GM19025 (cell line): ENCODE data around the gene POLD3.

ENCODE experiments used
- ATAC-seq: cut with Tn5 transposase; IDR thresholded peaks from one replicate; pipeline ENCODE4 v1.9.1; 2021; ENCODE audit warnings: mild to moderate bottlenecking, low read depth, moderate library complexity; ENCODE audit not compliant: unreplicated experiment

The POLD3 gene, protein sequence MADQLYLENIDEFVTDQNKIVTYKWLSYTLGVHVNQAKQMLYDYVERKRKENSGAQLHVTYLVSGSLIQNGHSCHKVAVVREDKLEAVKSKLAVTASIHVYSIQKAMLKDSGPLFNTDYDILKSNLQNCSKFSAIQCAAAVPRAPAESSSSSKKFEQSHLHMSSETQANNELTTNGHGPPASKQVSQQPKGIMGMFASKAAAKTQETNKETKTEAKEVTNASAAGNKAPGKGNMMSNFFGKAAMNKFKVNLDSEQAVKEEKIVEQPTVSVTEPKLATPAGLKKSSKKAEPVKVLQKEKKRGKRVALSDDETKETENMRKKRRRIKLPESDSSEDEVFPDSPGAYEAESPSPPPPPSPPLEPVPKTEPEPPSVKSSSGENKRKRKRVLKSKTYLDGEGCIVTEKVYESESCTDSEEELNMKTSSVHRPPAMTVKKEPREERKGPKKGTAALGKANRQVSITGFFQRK

DNA sequence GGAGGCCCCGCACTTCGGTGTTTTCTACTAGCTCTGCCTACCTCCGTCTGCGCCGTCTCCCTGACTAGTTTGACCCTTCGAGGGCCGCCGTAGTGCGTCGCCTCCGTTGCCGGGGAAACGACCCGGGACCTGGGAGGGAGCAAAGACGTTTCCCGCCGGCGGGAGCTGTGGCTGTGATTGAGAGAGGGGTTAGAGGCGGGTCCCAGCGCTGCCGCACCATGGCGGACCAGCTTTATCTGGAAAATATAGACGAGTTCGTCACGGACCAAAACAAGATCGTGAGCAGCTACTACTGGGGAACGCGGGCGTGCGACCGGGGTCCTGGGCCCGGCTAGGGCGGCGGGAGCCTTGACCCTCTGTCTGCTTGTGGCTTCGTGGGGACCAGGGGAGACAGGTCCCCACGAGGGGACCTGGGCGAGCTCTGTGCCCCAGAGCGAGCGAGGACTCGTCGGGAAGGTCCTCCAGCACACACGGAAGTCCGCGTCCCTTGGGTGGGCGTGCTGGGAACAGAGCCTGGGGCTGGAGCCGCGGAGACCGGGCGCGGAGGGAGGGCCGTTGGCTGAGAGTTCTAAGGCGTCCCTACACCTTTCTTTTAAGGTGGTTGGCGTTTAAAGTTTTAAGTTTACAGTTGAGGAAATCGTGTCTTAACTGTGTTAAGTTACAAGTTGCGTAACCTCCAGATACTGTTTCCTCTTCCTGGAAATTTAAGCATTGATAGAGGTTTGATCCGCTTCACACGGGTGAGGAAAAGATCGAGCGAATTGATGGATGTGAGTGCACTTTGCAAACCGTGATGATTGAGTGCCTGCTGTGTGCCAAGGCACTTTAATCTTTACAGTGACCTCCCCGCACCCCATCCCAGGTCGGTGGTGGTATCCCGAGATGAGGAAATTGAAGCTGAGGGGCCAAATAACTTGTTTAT, at the start of gene POLD3:
Gene POLD3 (plus strand): TSS at position 142 of the 922 bp plus-strand sequence. CDS start 77 bp downstream, at position 219.
- ATAC-seq: peak; percentile 92

DNA sequence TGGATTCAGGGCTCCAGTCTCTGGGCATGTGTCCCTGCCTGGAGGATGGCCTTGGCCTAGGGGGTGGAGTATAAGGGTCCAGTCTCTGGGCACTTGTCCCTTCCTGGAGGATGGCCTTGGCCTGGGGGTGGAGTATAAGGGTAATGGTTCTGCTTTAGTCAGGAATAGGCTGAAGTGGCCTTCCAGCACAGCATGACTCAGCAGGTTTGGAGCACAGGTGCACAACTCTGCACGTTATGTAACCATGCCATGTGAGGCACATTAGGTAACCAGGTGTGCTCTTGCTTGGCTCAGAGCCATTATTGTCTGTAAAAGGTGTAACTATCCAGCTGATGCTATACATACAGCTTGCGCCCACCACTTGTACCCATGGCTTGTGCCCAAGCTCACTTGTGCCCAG, 48.4 kb upstream of the POLD3 start:
- no peak for ATAC-seq

DNA sequence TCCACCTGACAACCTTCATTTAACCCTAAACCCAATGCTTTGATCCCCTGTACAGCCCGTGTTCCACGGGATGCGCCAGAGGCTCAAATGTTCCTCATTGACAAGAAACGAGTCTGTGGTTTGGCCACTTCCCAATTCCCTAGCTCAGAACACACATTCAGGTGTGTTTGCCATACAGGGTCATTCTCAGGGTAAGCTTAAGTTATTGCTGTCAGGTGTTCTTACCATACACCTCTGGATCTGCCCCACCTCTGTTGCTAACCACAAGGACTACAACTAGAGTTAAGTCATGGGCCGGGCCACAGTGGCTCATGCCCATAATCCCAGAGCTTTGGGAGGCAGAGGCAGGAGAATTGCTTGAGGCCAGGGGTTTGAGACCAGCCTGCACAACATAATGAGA, 45.6 kb upstream of the POLD3 start:
- no peak for ATAC-seq

DNA sequence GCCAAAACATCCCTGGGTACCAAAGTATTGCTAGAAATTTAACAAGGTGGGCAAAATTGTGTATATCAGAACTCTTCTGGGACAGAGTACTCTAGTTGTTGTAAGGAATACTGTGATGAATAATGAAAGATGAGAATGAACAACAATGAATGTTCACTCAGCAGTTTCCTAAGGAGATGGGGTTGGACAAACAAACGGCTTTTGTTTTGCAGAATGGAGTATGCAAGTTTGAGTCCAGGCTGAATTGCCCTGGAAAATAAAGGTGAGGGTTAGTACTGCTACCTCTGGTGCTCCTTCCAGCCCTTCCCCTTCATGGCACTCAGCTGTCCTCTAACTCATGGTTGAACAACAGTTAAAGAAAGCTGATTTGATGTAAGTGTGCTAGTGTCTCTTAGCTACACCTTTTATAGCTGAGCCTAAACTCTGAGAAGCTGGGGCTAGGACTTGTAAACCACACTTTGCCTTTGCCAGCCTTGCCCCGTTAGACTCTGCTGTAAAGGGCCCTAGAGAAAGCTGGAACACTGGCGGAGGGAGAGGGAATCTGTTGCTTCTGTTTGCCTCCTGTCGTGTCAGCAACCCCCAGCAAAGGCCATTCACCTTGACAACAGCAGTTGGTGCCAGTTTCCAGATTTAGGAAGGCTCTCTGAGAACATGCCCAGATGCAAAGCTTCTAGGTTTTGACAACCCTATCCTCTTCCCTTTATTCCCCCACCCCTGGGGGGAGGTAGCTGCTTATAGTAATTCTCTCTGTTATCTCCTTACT, 41.2 kb upstream of the POLD3 start:
- no peak for ATAC-seq

DNA sequence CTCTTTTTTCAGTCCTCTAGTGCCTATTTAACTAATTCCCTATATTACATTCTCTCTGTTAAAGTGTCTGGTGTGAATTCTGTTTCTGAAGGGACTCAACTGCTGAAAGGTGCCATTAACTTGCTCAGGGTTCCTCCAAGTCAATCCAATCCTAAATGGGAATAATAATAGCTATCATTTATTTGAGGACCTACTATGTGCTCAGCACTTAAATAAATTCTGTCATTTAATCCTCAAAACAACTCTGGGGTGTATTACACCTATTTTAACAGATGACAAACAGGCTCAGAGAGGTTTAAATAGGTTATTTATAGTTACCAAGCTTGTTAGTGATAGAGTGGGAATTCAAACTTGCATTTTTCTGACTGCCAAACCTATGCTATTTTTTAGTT, 40.6 kb upstream of the POLD3 start:
- no peak for ATAC-seq

DNA sequence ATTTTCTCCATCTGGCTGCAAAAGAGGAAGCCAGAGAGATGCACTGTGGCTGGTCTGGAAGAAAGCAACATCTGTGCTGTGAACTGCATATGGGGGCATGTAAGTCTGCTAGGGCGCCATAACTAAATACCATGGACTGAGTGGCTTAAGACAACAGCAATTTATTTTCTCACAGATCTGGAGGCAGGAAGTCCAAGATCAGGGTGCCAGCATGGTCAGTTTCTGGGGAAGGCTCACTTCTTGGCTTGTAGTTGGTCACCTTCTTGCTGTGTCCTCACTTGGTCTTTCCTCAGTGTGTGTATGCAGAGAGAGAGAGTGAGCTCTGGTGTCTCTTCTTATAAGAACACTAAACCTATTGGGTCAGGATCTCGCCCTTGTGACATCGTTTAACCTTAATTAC, 34.9 kb upstream of the POLD3 start:
- ATAC-seq: no peak

DNA sequence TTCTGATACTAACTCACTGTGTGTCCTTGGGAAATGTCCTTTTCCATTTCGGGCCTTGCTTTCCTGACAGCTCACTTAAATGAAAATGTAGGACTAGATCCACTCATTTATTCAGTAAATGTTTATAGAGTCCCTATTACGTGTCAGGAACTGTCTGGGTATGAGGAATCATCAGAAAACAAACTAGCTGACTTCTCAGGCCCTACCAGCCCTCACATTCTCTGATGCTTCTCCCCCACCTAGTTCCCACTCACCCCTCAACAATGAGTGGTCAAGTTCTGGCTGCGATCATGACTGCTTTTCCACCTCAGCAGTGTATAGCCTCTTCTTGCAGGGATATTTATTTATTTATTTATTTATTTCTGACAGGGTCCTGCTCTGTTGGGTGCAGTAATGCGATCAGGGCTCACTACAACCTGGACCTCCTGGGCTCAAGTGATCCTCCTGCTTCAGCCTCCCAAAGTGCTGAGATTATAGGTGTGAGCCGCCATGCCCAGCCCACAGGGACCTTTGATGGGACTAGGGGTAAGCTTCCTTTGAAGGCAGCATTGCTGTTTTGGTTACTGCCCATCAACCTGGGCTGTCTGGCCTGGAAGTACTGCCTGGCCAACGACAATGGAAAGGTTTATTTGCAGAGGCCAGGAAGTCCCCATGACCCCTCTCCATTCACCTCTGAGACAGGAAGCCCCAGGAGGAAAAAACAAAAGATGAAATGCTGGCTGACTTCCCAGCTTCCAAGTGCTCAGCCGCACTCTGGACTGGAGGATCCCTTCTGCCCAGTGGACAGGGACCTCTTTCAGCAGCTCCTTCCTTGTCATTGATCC, 33.1 kb upstream of the POLD3 start:
- ATAC-seq: no peak

DNA sequence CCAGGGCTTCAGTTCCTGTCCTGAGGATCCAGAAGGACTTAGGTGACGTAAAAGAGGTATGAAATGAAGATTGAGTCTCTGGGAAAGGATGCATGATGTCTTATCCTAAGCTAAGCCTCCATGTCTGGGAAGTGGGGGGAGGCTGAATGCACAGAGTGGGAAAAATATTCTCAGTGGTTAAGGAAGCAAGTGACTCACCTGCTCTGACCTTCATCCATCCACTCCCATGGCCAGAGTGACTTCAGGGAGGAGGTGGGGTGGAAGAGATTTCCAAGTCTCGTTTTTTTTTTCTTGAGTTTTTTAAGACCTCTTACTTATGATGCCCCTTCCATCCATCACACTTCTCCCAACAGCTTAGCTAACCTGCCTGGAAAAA, 32.5 kb upstream of the POLD3 start:
- ATAC-seq: no peak

DNA sequence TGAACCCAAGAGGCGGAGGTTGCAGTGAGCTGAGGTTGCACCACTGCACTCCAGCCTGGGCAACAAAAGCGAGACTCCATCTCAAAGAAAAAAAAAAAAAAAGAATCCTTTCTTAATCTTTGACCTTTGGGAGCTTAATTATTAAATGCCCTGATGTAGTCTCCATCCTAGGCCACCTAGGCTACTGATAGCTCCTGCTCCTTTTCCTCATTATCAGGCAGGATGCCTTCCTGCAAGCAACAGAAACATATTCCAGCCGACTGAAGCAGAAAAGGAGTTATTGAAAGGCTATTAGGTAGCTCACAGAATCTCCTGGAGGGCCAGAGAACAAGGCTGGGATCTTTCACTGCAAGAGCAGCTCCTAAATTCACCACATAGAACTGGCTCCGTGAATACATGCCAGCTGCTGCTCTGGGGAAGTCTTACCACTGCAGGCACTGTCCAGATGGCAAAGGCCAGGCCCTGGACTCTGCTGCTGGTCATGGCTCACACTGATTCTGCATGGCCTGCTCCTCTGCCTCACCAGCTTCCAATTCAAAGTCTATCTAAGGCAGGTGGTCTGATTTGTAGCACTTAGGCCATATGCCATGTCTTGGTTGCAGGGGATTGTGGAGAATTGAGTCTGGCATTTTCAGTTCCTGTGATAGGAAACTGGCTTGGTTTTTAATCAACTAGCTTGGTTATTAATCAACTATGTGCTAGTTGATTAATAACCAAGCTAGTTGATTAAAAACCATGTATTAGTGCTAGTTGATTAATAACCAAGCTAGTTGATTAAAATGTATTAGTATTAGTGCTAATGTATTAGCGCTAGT, 26.0 kb upstream of the POLD3 start:
- ATAC-seq: no peak

DNA sequence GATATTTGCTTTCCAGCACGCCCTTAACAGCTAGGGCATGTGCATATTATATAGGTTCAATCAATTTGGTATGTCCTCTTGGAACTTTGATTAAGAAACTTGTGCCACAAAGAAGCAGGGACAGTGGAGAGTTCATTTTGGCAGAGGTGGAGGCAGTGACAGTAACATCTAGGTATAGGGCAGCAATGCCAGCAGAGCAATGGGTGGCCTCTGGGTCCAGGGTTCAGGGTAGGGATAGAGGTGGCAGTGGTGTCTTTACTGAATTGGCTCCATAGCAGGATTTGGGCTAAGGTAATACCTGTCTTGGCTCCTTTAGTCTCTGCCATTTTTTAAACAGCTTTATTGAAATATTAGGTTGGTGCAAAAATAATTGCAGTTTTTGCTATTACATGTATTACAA, 24.4 kb upstream of the POLD3 start:
- no peak for ATAC-seq

DNA sequence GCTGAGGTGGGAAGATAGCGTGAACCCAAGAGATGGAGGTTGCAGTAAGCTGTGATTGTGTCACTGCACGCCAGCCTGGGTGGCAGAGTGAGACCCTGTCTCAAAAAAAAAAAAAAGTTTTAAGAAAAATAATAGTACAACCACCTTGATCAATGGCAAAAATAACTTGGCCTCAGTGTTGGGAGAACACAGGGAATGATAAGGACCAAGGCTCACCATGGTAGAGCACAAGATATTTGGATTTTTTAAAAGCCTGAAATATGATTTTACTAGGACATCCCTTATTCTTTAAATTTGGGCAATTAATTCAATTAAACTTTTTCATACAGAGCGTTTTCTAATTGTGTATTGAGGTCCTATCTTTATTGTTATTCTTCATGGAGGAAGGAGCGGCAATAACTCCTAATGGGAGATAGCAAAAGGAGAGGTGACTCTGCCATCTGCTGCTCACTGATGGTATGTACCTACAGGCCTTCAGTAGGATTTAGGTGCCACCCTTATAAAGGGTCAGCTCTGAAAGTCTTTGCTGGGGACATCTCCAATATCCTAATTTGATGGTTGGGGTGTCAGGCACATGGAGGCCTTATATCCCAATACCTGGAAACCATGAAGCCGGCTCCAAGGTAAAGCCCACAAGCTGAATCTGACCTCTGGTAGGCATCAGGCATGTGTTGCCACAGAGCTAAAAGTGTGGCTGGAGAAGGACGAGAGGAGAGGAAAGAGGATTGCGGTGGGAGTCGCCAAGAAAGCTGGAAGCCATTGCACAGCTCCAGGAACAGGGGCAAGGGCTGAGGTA, 21.9 kb upstream of the POLD3 start:
- no peak for ATAC-seq

DNA sequence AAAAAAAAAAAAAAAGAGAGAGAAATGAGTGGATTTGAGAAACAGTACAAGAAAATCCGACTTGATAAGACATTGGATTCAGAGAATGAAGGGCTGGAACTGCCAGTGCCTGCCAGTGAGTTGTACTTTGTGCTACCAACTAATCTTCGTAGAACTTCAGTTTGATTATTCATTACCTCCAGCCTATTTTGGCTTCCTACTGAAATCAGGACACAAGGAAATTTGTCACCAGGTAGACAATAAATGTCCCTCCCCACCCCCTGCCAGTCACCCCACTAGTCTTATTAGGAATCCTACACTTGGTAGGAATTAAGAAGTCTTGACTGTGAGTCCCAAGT, 21.4 kb upstream of the POLD3 start:
- ATAC-seq: no peak

DNA sequence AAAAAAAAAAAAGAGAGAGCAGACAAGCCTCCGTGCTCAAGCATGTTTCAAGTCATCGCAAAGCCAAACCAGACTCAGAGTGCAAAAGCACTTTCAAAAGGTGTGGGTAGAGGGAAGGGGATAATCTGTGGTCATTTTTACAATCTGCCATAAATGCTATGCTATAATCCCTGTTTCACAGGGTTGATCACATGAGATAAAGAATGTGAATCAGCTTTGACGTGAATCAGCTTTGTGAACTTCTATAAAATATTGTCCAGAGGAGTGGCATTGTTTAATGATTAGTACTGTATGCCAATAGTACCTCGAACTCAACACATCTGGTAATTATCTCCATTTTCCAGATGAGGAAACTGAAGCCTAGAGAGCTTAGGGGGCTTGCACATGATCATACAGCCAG, 20.0 kb upstream of the POLD3 start:
- ATAC-seq: no peak

DNA sequence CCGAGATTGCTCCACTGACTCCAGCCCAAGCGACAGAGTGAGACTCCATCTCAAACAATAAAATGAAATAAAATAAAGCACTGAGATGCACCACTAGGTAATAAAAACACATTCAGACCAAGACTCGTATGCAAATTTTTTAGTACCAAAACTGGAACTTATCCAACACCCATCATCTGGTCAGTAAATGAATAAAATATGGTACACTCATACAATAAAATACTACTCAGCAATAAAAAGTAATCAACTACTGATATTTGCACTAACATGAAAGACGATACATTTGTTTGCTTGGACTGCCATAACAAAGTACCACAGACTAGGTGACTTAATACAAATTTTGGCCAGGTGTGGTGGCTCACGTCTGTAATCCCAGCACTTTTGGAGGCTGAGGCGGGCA, 17.8 kb upstream of the POLD3 start:
- no peak for ATAC-seq

DNA sequence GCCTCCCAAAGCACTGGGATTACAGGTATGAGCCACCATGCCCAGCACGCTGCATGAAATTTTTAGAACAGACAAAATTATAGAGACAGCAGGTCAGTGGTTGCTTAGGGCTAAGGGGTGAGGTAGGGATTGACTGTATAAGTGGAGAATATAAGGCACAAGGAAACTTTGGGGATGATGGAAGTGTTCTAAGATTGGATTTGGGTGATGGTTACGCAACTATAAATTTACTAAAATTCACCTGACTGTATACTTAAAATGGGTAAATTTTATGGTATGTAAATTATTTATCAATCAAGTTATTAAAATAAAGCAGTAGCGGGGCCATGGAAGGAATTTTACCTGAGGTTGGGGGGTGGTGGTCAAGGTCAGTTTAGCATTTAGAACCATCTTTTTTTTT, 16.4 kb upstream of the POLD3 start:
- ATAC-seq: no peak

DNA sequence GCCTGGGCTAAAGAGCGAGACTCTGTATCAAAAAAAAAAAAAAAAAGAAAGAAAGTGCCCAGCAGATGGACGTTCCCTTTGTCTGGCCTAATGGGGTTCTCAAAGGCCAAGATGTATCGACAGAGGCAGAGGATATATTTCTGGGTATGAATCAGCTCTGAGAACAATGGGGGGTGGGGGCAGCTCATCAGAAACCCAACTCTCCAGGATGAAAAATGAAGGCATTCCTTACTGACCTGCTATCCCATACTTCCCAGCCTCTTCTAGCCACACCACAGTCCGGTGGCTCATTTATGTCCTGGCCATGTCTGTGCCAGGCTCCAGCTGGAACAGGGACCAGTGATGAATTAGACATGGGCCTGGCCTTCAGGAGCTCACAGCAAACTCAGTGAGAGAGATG, 15.2 kb upstream of the POLD3 start:
- no peak for ATAC-seq

DNA sequence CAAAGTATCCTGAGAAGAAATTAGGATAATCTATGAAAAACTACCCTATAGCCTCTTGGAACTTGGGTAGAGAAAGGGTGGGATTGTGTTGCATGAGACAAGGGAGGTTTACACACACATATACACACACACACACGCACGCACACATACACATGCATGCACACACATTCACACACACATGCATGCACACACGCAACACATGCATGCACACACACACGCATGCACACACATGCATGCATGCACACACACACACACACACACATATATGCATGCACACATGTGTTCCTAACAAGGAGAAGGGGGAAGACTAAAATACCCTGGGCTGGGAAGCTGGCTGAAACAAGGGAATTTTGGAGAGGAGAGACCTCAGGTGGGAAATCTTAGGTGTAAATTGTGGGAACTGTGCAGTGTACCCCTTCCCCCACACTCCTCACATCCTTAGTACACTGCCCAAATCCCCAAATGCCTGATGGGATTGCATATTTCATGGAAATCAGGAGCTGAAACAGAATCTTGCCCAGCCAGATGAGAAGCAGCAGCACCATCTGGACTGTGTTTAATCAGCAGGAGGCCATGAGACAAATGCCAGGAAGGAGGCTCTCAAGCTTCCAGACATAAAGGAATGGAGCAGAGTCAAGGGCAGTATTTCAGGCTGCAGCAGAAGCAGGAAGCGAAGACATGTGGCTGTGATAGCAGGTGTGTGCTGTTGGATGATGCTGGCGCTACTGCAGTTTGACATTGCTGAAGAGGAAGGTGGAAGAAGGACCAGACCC, 14.6 kb upstream of the POLD3 start:
- no peak for ATAC-seq
